HEK293 (cell line): ENCODE results near the gene DLG2.
"Not testable (repeated sequence)": the region's sequence is repeated elsewhere in the genome, so short reads cannot be mapped to it uniquely, and the experiment has no call there.

ENCODE experiments used
- CTCF ChIA-PET: fragments of 350-600 bp; formaldehyde crosslinking; extraction: SDS; loops from one replicate; lab custom pipeline; 2021; ENCODE audit warnings: antibody characterized with exemption; lab: Yijun Ruan, JAX
- POLR2A ChIA-PET: fragments of 300-600 bp; formaldehyde crosslinking; extraction: SDS; loops from one replicate; lab custom pipeline; 2020; ENCODE audit warnings: antibody characterized with exemption, inconsistent platforms; lab: Yijun Ruan, JAX
- H3K27ac ChIP-seq: fragments of 200-500 bp; sonication (Bioruptor generic); 2 replicates; pipeline ENCODE4 v1.5.1; 2014; ENCODE audit warnings: low read depth, low read length, control low read depth, inconsistent platforms; ENCODE audit errors: extremely low read depth
- H3K36me3 ChIP-seq, 2 experiments: fragments of 200-500 bp in 1 of 2; sonication (Bioruptor generic) in 1 of 2; 1 replicate in 1 of 2; 2 replicates in 1 of 2; pipeline ENCODE4 v1.5.1; 2014 to 2017; ENCODE audit warnings: inconsistent platforms in 2 of 2, low read length in 2 of 2; ENCODE audit not compliant: control insufficient read depth in 2 of 2, insufficient read depth in 1 of 2
- H3K4me1 ChIP-seq: fragments of 200-500 bp; sonication (Bioruptor generic); 2 replicates; pipeline ENCODE4 v1.5.1; 2014; ENCODE audit warnings: mild to moderate bottlenecking, low read length, inconsistent platforms; ENCODE audit not compliant: control insufficient read depth, insufficient read depth
- H3K4me3 ChIP-seq: 2 replicates; pipeline ENCODE4 v1.5.1; 2011; ENCODE audit warnings: low read depth, mild to moderate bottlenecking, control low read depth, low read length, moderate library complexity
- H3K9me3 ChIP-seq: fragments of 200-500 bp; sonication (Bioruptor generic); 2 replicates; pipeline ENCODE4 v1.5.1; 2014; ENCODE audit warnings: low read depth, low read length, inconsistent platforms; ENCODE audit not compliant: control insufficient read depth, insufficient read depth
- KLF10 ChIP-seq: fragments of 450-650 bp; IDR thresholded peaks from 2 replicates; pipeline ENCODE4 v1.5.1; 2018; ENCODE audit warnings: missing biosample characterization, mild to moderate bottlenecking, missing genetic modification characterization
- PRDM4 ChIP-seq: fragments of 450-650 bp; formaldehyde crosslinking; IDR thresholded peaks from 2 replicates; pipeline ENCODE4 v1.5.1; 2017; ENCODE audit warnings: missing biosample characterization, missing genetic modification characterization
- TCF7L2 ChIP-seq: IDR thresholded peaks from 2 replicates; pipeline ENCODE4 v1.6.1; 2011; ENCODE audit warnings: low read depth, mild to moderate bottlenecking, inconsistent platforms, low read length, moderate library complexity, borderline replicate concordance
- TRIM28 ChIP-seq: IDR thresholded peaks from 2 replicates; pipeline ENCODE4 v1.6.1; 2011; ENCODE audit warnings: low read length, control low read depth, borderline replicate concordance
- YY1 ChIP-seq: fragments of 450-650 bp; formaldehyde crosslinking; IDR thresholded peaks from 2 replicates; pipeline ENCODE4 v1.5.1; 2018; ENCODE audit warnings: missing biosample characterization, missing genetic modification characterization
- ZBTB11 ChIP-seq: fragments of 450-650 bp; formaldehyde crosslinking; conservative IDR thresholded peaks from 2 replicates; pipeline ENCODE4 v1.5.1; 2016; ENCODE audit warnings: low read depth, missing biosample characterization, missing genetic modification characterization
- ZBTB8A ChIP-seq: fragments of 450-650 bp; formaldehyde crosslinking; IDR thresholded peaks from 2 replicates; pipeline ENCODE4 v1.5.1; 2016; ENCODE audit warnings: missing biosample characterization, missing genetic modification characterization
- ZNF140 ChIP-seq: fragments of 450-650 bp; formaldehyde crosslinking; IDR thresholded peaks from 2 replicates; pipeline ENCODE4 v1.5.1; 2016; ENCODE audit warnings: missing biosample characterization, missing genetic modification characterization
- ZNF16 ChIP-seq: fragments of 450-650 bp; formaldehyde crosslinking; IDR thresholded peaks from 2 replicates; pipeline ENCODE4 v1.5.1; 2016; ENCODE audit warnings: low read depth, missing biosample characterization, missing genetic modification characterization
- ZNF202 ChIP-seq: fragments of 450-650 bp; formaldehyde crosslinking; IDR thresholded peaks from 2 replicates; pipeline ENCODE4 v1.5.1; 2016; ENCODE audit warnings: missing biosample characterization, missing genetic modification characterization, borderline replicate concordance
- ZNF223 ChIP-seq: fragments of 450-650 bp; formaldehyde crosslinking; IDR thresholded peaks from 2 replicates; pipeline ENCODE4 v1.5.1; 2016; ENCODE audit warnings: missing biosample characterization, missing genetic modification characterization
- ZNF266 ChIP-seq: fragments of 450-650 bp; formaldehyde crosslinking; IDR thresholded peaks from 2 replicates; pipeline ENCODE4 v1.5.1; 2016; ENCODE audit warnings: missing biosample characterization, missing genetic modification characterization, low read depth
- ZNF394 ChIP-seq: fragments of 450-650 bp; formaldehyde crosslinking; IDR thresholded peaks from 2 replicates; pipeline ENCODE4 v1.5.1; 2016; ENCODE audit warnings: missing biosample characterization, missing genetic modification characterization, mild to moderate bottlenecking, moderate library complexity, borderline replicate concordance
- ZNF426 ChIP-seq: fragments of 450-650 bp; formaldehyde crosslinking; IDR thresholded peaks from 2 replicates; pipeline ENCODE4 v1.5.1; 2017; ENCODE audit warnings: missing biosample characterization, missing genetic modification characterization, mild to moderate bottlenecking, inconsistent platforms, moderate library complexity
- ZNF433 ChIP-seq: fragments of 450-650 bp; formaldehyde crosslinking; IDR thresholded peaks from 2 replicates; pipeline ENCODE4 v1.5.1; 2016; ENCODE audit warnings: missing biosample characterization, missing genetic modification characterization, low read depth
- ZNF518A ChIP-seq: fragments of 450-650 bp; formaldehyde crosslinking; conservative IDR thresholded peaks from 2 replicates; pipeline ENCODE4 v1.5.1; 2016; ENCODE audit warnings: low read depth, missing biosample characterization, missing genetic modification characterization
- ZNF555 ChIP-seq: fragments of 450-650 bp; formaldehyde crosslinking; conservative IDR thresholded peaks from 2 replicates; pipeline ENCODE4 v1.5.1; 2017; ENCODE audit warnings: missing biosample characterization, mild to moderate bottlenecking, missing genetic modification characterization, inconsistent platforms
- ZNF623 ChIP-seq: fragments of 450-650 bp; formaldehyde crosslinking; IDR thresholded peaks from 2 replicates; pipeline ENCODE4 v1.5.1; 2016; ENCODE audit warnings: missing biosample characterization, missing genetic modification characterization
- ZNF785 ChIP-seq: fragments of 450-650 bp; formaldehyde crosslinking; IDR thresholded peaks from 2 replicates; pipeline ENCODE4 v1.5.1; 2016; ENCODE audit warnings: missing biosample characterization, missing genetic modification characterization
- ZSCAN23 ChIP-seq: fragments of 450-650 bp; formaldehyde crosslinking; IDR thresholded peaks from 2 replicates; pipeline ENCODE4 v1.5.1; 2016; ENCODE audit warnings: missing biosample characterization, missing genetic modification characterization
- ZXDB ChIP-seq: fragments of 450-650 bp; formaldehyde crosslinking; IDR thresholded peaks from 2 replicates; pipeline ENCODE4 v1.5.1; 2016; ENCODE audit warnings: missing biosample characterization, missing genetic modification characterization

Gene DLG2

GRCh38 chr11:85238038-85238437, 389.1 kb downstream of the DLG2 start:
- CTCF ChIA-PET, H3K36me3 ChIP-seq, H3K4me3 ChIP-seq, H3K4me1 ChIP-seq, H3K9me3 ChIP-seq: not testable (repeated sequence)
- TF ChIP-seq ZXDB (tag by site-specific recombination) (0 out of 2 replicates have a peak, but pooled peaks have one; percentile 25), ZNF433 (tag by site-specific recombination) (0 out of 2 replicates have a peak, but pooled peaks have one; percentile 16), ZNF266 (tag by site-specific recombination) (0 out of 2 replicates have a peak, but pooled peaks have one; percentile 12), ZNF394 (tag by site-specific recombination) (peak; percentile 85; the same call in 1 of the 2 replicates), ZBTB11 (peak; percentile 69; the same call in 1 of the 2 replicates), ZNF426 (tag by site-specific recombination) (peak; percentile 78), ZNF518A (tag by site-specific recombination) (peak; percentile 79), ZNF623 (peak; percentile 44), ZBTB8A (tag by site-specific recombination) (peak; percentile 62; the same call in 1 of the 2 replicates), ZNF140 (tag by site-specific recombination) (peak; percentile 33; the same call in 1 of the 2 replicates), ZNF555 (tag by site-specific recombination) (peak; percentile 77)
- TF ChIP-seq, all 188 proteins: peak for 11; not testable (repeated sequence) for 177
- H3K27ac ChIP-seq, POLR2A ChIA-PET: not testable (repeated sequence)

GRCh38 chr11:85236211-85236610, 390.9 kb downstream of the DLG2 start:
- Histone ChIP-seq H3K4me1 (no peaks in the 10 kb centered on the region), H3K27ac (no peak overlapping the region), H3K4me3 (no peak overlapping the region), H3K36me3 (no peaks in the 10 kb centered on the region), H3K9me3 (no peaks in the 10 kb centered on the region)
- ChIA-PET POLR2A (no interaction called here), CTCF (no interaction called here)
- TF ChIP-seq KLF10 (tag by site-specific recombination) (no peak), ZSCAN23 (tag by site-specific recombination) (no peak), ZNF785 (tag by site-specific recombination) (no peak), TRIM28 (no peak), ZNF16 (tag by site-specific recombination) (no peak), YY1 (tag by site-specific recombination) (no peak), TCF7L2 (no peak), ZNF202 (tag by site-specific recombination) (no peak), PRDM4 (no peak), ZNF140 (tag by site-specific recombination) (no peak), ZNF223 (tag by site-specific recombination) (no peak)
